Astrocyte of the cerebellum (primary cell): ENCODE data around the gene CDK5RAP3.
"Not testable (repeated sequence)": the region's sequence is repeated elsewhere in the genome, so short reads cannot be mapped to it uniquely, and the experiment has no call there.

ENCODE experiments used
- DNase-seq: peaks from one replicate; pipeline ENCODE4 v3.0.0-alpha.2; 2011; ENCODE audit warnings: low read depth
- H3K4me3 ChIP-seq: 2 replicates; pipeline ENCODE4 v1.5.1; 2011; ENCODE audit warnings: mild to moderate bottlenecking, low read depth, low read length, moderate library complexity
- in situ Hi-C: cut with HindIII; loops from 2 replicates; pipeline ENCODE4 v1.10.0; 2017; ENCODE audit warnings: low sequenced_read_pairs
- TF ChIP-seq, protein P1 (sequence below): IDR thresholded peaks from 2 replicates; pipeline ENCODE4 v1.5.1; 2012; ENCODE audit warnings: low read length, low read depth, moderate library complexity, mild to moderate bottlenecking; ENCODE audit errors: missing control alignments

Gene CDK5RAP3

DNA sequence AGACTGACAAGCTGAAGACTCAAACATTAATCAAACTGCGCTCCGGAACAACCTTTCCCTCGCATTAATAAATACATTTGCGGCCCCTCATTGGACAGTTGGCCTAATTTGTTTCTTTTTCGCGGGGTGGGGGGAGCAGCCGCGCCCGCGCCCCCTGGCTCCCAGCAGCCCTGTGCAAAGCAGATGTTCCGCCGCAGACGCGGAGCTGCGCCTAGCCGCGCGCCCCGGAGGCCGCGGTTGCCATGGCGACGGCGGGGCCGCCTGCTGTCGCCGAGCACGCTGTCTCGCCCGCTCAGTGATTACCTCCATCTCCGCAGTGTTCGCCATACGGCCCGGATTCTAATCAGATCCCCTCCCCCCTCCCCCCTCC is 41.2 kb downstream of the CDK5RAP3 start:
- peak overlapping the region; percentile 35 for H3K4me3 ChIP-seq
- in situ Hi-C loops = no loop called here
- no peak for DNase-seq
- TF ChIP-seq, protein P1, sequence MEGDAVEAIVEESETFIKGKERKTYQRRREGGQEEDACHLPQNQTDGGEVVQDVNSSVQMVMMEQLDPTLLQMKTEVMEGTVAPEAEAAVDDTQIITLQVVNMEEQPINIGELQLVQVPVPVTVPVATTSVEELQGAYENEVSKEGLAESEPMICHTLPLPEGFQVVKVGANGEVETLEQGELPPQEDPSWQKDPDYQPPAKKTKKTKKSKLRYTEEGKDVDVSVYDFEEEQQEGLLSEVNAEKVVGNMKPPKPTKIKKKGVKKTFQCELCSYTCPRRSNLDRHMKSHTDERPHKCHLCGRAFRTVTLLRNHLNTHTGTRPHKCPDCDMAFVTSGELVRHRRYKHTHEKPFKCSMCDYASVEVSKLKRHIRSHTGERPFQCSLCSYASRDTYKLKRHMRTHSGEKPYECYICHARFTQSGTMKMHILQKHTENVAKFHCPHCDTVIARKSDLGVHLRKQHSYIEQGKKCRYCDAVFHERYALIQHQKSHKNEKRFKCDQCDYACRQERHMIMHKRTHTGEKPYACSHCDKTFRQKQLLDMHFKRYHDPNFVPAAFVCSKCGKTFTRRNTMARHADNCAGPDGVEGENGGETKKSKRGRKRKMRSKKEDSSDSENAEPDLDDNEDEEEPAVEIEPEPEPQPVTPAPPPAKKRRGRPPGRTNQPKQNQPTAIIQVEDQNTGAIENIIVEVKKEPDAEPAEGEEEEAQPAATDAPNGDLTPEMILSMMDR = no peak

DNA sequence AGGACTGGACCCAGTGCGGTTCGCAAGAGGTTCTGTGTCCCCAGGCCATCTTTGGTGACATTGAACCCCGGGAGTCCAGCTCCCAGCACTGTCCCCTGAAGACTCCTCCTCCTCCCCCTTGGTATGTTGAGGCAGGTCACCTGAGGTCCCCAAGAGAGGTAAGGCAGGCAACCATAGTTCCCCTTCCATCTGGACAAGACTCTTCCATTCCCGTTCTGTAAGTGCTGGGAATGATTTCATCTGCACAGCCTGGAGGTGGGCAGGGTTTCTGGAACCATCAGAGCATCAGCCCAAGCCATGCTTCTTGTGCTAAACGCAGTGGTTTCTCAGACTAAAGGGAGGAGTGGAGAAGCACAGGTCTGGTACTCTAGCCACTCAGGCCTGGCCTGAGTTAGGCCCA is 41.7 kb downstream of the CDK5RAP3 start:
- in situ Hi-C loops = no loop called here
- H3K4me3 ChIP-seq = no peak overlapping the region
- no peak for DNase-seq
- TF ChIP-seq, protein P1 = no peak

DNA sequence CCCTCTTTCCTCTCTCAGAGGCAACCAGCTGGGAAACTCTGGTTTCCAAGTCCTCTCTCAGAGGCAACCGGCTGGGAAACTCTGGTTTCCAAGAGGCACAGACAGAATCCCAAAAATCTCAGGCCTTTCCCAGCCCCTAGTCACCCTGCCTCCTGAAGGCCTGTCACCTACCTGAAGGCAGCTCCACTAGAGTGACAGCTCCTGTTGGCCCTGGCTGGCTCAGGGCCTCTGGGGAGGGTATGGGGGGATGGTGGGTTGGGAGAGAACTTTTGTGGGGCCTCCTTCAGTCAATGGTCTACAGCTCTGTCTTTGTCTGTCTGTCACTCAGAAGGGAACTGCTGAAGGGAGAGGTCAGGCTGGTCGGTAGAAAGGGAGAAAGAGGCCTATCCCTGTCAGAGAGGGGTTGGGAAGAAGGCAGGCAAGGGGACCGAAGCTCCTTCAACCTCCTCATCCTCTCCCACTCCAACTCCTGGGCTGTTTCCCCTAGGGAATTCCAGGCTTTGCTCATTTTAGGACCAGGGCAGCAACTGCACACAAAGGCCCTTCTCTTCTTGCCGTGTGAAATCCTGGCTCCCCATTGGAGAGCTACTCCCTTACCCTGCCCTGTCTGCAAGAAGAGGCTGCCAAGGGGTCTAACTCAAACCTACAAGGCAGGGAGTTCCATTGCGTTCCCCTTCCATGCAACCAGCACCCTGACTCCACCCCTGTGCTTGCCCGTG is 43.1 kb downstream of the CDK5RAP3 start:
- DNase-seq = no peak
- TF ChIP-seq, protein P1 = no peak
- no peak overlapping the region for H3K4me3 ChIP-seq
- in situ Hi-C loops = no loop called here

DNA sequence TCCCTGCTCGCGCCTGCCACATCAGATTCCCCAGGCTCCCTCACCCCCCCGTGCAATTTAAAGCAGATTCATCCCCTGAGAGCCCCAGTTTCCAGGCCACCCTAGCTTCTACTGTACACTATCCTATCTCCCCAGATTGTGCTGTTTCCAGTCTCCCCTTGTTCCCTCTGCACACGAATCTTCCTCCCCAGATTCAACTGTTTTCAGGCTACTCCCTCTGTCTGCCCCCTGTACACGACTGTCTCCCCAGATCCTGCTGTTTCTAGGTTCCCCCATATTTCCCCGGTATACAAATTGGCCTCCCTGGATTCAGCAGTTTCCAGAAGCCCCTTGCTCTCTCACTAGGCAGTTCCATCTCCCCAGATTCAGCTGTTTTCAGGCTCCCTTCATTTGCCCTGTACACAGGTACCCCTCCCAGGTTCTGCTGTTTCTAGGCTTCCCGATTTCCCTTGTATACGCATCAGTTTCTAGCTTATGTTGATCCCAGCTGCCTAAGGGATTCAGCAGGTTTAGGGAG is 43.7 kb downstream of the CDK5RAP3 start:
- DNase-seq = no peak
- TF ChIP-seq, protein P1 = no peak

DNA sequence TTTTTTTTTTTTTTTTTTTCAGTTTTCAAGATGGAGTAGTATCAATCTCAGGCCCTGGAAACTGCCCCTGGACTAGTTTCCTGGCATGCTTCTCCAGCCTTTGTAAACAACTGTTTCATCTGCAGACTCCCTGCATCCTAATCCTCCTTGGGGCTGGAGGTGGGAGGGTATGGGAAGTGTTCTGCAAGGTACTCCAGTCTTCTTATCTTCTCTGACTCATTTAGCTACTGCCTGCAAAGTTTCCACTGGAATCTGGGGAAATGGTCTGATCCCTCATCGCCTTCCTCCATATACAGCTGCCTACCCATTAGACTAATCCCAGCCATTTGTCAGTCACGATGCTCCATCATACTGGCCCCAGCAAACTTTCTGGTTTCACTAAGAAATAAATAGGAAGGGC is 45.2 kb downstream of the CDK5RAP3 start:
- H3K4me3 ChIP-seq = no peak overlapping the region
- no peak for DNase-seq
- in situ Hi-C loops = loop anchor here (5.0 kb wide), 1 partner anchor 34 kb away; no protein-coding TSS in a partner anchor

More for the DNA sequence above, 43.7 kb downstream of the CDK5RAP3 start:
- no peak overlapping the region for H3K4me3 ChIP-seq
- in situ Hi-C loops = loop anchor here (5.0 kb wide), 1 partner anchor 32 kb away; no protein-coding TSS in a partner anchor

DNA sequence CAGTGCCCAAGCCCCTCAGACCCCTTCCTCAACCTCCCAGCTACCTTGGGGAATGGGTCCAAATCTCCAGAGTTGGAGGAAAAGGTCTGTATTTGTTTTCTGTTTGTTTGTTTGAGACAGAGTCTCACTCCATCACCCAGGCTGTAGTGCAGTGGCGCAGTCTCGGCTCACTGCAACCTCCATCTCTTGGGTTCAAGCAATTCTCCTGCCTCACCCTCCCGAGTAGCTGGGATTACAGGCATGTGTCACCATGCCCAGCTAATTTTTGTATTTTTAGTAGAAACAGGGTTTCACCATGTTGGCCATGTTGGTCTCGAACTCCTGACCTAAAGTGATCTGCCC is 46.9 kb downstream of the CDK5RAP3 start:
- not testable (repeated sequence) for DNase-seq, H3K4me3 ChIP-seq
- in situ Hi-C loops = loop anchor here (5.0 kb wide), 1 partner anchor 35 kb away; no protein-coding TSS in a partner anchor

More for the DNA sequence above, 45.2 kb downstream of the CDK5RAP3 start:
- TF ChIP-seq, protein P1 = no peak

DNA sequence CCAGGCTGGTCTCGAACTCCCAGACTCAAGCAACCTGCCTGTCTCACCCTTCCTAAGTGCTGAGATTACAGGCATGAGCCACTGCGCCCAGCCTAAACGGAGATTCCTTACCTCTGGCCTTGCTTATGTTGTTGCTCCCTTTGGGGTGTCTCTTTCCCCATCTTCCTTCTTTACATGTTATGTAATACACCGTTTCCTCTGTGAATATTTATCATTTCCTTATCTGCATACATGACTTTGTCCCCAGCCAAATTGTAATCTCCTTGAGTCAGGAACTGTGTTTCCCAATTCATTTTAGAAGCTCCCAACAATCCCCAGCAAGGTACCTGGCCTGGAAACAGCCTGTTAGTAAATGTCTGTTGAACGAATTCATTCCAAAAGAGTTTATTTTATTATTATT is 51.0 kb downstream of the CDK5RAP3 start:
- DNase-seq = no peak
- no peak overlapping the region for H3K4me3 ChIP-seq
- TF ChIP-seq, protein P1 = no peak
- in situ Hi-C loops = no loop called here
